A549 (cell line): ENCODE results near the gene IGFBP2. TPM values are rescaled to one million over a fixed set of nuclear protein-coding genes. Genes with fewer than 3 reads are reported as not detected.
"Not testable (repeated sequence)": the region's sequence is repeated elsewhere in the genome, so short reads cannot be mapped to it uniquely, and the experiment has no call there.

ENCODE experiments used
- ATAC-seq, 2 experiments: fragments of 200-7000 bp in 1 of 2; fragments of >200 bp in 1 of 2; cut with Nextera tagmentation in 1 of 2; cut with Tn5 transposase in 1 of 2; 3 replicates each; pipeline versions ENCODE4 v1.8.0 to v1.9.1; 2018 to 2020; ENCODE audit warnings: mild to moderate bottlenecking in 1 of 2, moderate library complexity in 1 of 2
- CTCF ChIA-PET: fragments of 300-600 bp; sonication (Branson Sonifier 250); formaldehyde crosslinking; extraction: SDS; loops from one replicate; lab custom pipeline; 2021; ENCODE audit warnings: antibody characterized with exemption, inconsistent platforms; lab: Yijun Ruan, JAX
- POLR2A ChIA-PET: fragments of 350-600 bp; formaldehyde crosslinking; extraction: SDS; loops from one replicate; lab custom pipeline; 2021; ENCODE audit warnings: antibody characterized with exemption, inconsistent platforms; lab: Yijun Ruan, JAX
- DNase-seq, 2 experiments: peaks; one replicate each; pipeline versions ENCODE4 v3.0.0 to v3.0.0-alpha.2; 2011 to 2016; ENCODE audit warnings: low read depth in 1 of 2, low spot score in 1 of 2
- FAIRE-seq: peaks from 2 replicates; lab custom pipeline; 2011; peaks lifted over from hg19 to GRCh38; lab: Jason Lieb, UNC
- H3K27ac ChIP-seq, 2 experiments: fragments of >200 bp; sonication (Bioruptor Twin); formaldehyde crosslinking; 3 replicates each; pipeline ENCODE4 v1.5.1; 2016 to 2017
- H3K4me1 ChIP-seq: fragments of >200 bp; sonication (Bioruptor Twin); formaldehyde crosslinking; 3 replicates; pipeline ENCODE4 v1.6.1; 2016
- H3K4me2 ChIP-seq: fragments of >200 bp; sonication (Bioruptor Twin); formaldehyde crosslinking; 3 replicates; pipeline ENCODE4 v1.6.1; 2016
- H3K4me3 ChIP-seq: fragments of >200 bp; sonication (Bioruptor Twin); formaldehyde crosslinking; 3 replicates; pipeline ENCODE4 v1.5.1; 2016
- H3K9me3 ChIP-seq: fragments of >200 bp; sonication (Bioruptor Twin); formaldehyde crosslinking; 3 replicates; pipeline ENCODE4 v1.6.1; 2016
- CEBPB ChIP-seq, 2 experiments: fragments of >200 bp in 1 of 2; sonication (Bioruptor Twin) in 1 of 2; formaldehyde crosslinking in 1 of 2; IDR thresholded peaks; 2 replicates each; pipeline ENCODE4 v1.6.1; 2012 to 2016
- CHD2 ChIP-seq: fragments of 150-350 bp; IDR thresholded peaks from 2 replicates; pipeline ENCODE4 v1.6.1; 2014; ENCODE audit warnings: low read length; ENCODE audit not compliant: partially characterized antibody
- CTCF ChIP-seq: fragments of >200 bp; sonication (Bioruptor Twin); formaldehyde crosslinking; IDR thresholded peaks from 3 replicates; pipeline ENCODE4 v1.5.1; 2016
- FOXS1 ChIP-seq: fragments of 250-450 bp; sonication (Bioruptor Pico); IDR thresholded peaks from 2 replicates; pipeline ENCODE4 v1.5.0; 2020; ENCODE audit warnings: mild to moderate bottlenecking, moderate library complexity
- GATA3 ChIP-seq: IDR thresholded peaks from 2 replicates; pipeline ENCODE4 v1.6.1; 2012; ENCODE audit warnings: borderline replicate concordance
- HES2 ChIP-seq: fragments of >200 bp; sonication (Bioruptor Twin); formaldehyde crosslinking; IDR thresholded peaks from 2 replicates; pipeline ENCODE4 v1.6.1; 2016
- HMGXB4 ChIP-seq: fragments of 250-450 bp; sonication (Bioruptor Pico); IDR thresholded peaks from 2 replicates; pipeline ENCODE4 v1.5.0; 2021; ENCODE audit warnings: mild to moderate bottlenecking, moderate library complexity, borderline replicate concordance
- HOXB13 ChIP-seq: fragments of 250-450 bp; sonication (Bioruptor Pico); IDR thresholded peaks from 2 replicates; pipeline ENCODE4 v1.5.0; 2020; ENCODE audit warnings: low read depth, mild to moderate bottlenecking, moderate library complexity
- JUN ChIP-seq, 2 experiments: fragments of >200 bp; sonication (Bioruptor Twin); formaldehyde crosslinking; IDR thresholded peaks; 2 replicates in 1 of 2; 3 replicates in 1 of 2; pipeline ENCODE4 v1.6.1; 2016 to 2017
- MAFK ChIP-seq: fragments of 450-650 bp; IDR thresholded peaks from 2 replicates; pipeline ENCODE4 v1.6.1; 2014; ENCODE audit not compliant: partially characterized antibody
- MAX ChIP-seq: IDR thresholded peaks from 2 replicates; pipeline ENCODE4 v1.6.1; 2012
- MYC ChIP-seq: IDR thresholded peaks from 2 replicates; pipeline ENCODE4 v1.6.1; 2012; ENCODE audit warnings: mild to moderate bottlenecking, inconsistent platforms, low read length, improper control_type of control experiment, borderline replicate concordance
- PHF8 ChIP-seq: fragments of 200-600 bp; sonication (generic); IDR thresholded peaks from 2 replicates; pipeline ENCODE4 v1.6.1; 2016; ENCODE audit warnings: low read depth, mild to moderate bottlenecking, antibody characterized with exemption, moderate library complexity, borderline replicate concordance
- POLR2AphosphoS2 ChIP-seq: conservative IDR thresholded peaks from 2 replicates; pipeline ENCODE4 v1.6.1; 2012; ENCODE audit warnings: low read length, improper control_type of control experiment, inconsistent platforms
- RAD21 ChIP-seq, 2 experiments: fragments of >200 bp in 1 of 2; sonication (Bioruptor Twin) in 1 of 2; formaldehyde crosslinking in 1 of 2; IDR thresholded peaks in 1 of 2; conservative IDR thresholded peaks in 1 of 2; 2 replicates in 1 of 2; 3 replicates in 1 of 2; pipeline ENCODE4 v1.6.1; 2012 to 2018; ENCODE audit warnings: inconsistent platforms in 1 of 2
- RCOR1 ChIP-seq: fragments of 150-350 bp; IDR thresholded peaks from 2 replicates; pipeline ENCODE4 v1.6.1; 2014; ENCODE audit warnings: antibody characterized with exemption, low read length, low read depth
- RFX5 ChIP-seq: fragments of 450-650 bp; IDR thresholded peaks from 2 replicates; pipeline ENCODE4 v1.7.1; 2014; ENCODE audit warnings: antibody characterized with exemption, mild to moderate bottlenecking, moderate library complexity
- SMC3 ChIP-seq: fragments of >200 bp; sonication (Bioruptor Twin); formaldehyde crosslinking; IDR thresholded peaks from 3 replicates; pipeline ENCODE4 v1.6.1; 2018; ENCODE audit warnings: inconsistent platforms
- TFCP2L1 ChIP-seq: fragments of 250-450 bp; sonication (Bioruptor Pico); IDR thresholded peaks from 2 replicates; pipeline ENCODE4 v1.5.0; 2021; ENCODE audit warnings: mild to moderate bottlenecking
- USF2 ChIP-seq: fragments of 450-650 bp; IDR thresholded peaks from 2 replicates; pipeline ENCODE4 v1.6.1; 2014; ENCODE audit warnings: antibody characterized with exemption
- ZC3H11A ChIP-seq: fragments of 450-650 bp; IDR thresholded peaks from 2 replicates; pipeline ENCODE4 v1.6.1; 2014; ENCODE audit warnings: antibody characterized with exemption, mild to moderate bottlenecking
- ZNF302 ChIP-seq: fragments of 250-450 bp; sonication (Bioruptor Pico); IDR thresholded peaks from 2 replicates; pipeline ENCODE4 v1.9.0; 2021; ENCODE audit warnings: inconsistent platforms, mild to moderate bottlenecking, moderate library complexity
- WGBS: methylation state at CpG from one replicate; pipeline ENCODE4 v1.1.6; 2017; ENCODE audit errors: missing lambda C conversion rate; 5-methylcytosine and 5-hydroxymethylcytosine counted together
- polyA plus RNA-seq, 4 experiments: library from polyadenylated mRNA; depleted of rRNA in 3 of 4; stranded (reverse); fragments of >200 nt; fragmentation: RNase III in 1 of 4; extraction: RNeasy Plus Mini Kit Qiagen cat#74134 plus additional on column Dnase treatment in 1 of 4; gene quantifications; 2 replicates in 3 of 4; 3 replicates in 1 of 4; pipeline ENCODE4 v1.2.3, GENCODE V29; 2011 to 2017

The IGFBP2 gene
- polyA plus RNA-seq, 2 of the 4 experiments (the other 2 are of a cell fraction) = 26.1 to 34.9 TPM

GRCh38 chr2:216596980-216597509, 36.2 kb upstream of the IGFBP2 start:
- CTCF ChIA-PET = interaction anchor here (0.7 to 1.9 kb wide), 2 partner anchors 15 to 70 kb away, joined by 3 to 8 read pairs; no protein-coding TSS in a partner anchor
- H3K4me2 ChIP-seq = no peak overlapping the region
- POLR2A ChIA-PET = no interaction called here
- WGBS = 73% methylated on average over 5 of the region's 5 CpGs
- H3K9me3 ChIP-seq = no peaks in the 10 kb centered on the region
- TF ChIP-seq MAFK = peak; percentile 56
- no peak for TF ChIP-seq ZNF302 (CRISPR knock-in tag)
- H3K4me1 ChIP-seq = no peaks in the 10 kb centered on the region
- no peak overlapping the region for H3K4me3 ChIP-seq
- FAIRE-seq = no peak
- H3K27ac ChIP-seq = no peak overlapping the region
- no peak for ATAC-seq
- DNase-seq = no peak

- POLR2A ChIA-PET, FAIRE-seq, H3K4me3 ChIP-seq, H3K27ac ChIP-seq, H3K4me2 ChIP-seq, DNase-seq, ATAC-seq, H3K9me3 ChIP-seq, H3K4me1 ChIP-seq: not testable (repeated sequence)
- WGBS = 79% methylated on average over 7 of the region's 7 CpGs
- CTCF ChIA-PET = interaction anchor here (1.9 kb wide), 1 partner anchor 69 kb away, joined by 8 read pairs; no protein-coding TSS in a partner anchor
Measured at GRCh38 chr2:216597825-216598224, 35.4 kb upstream of the IGFBP2 start.

GRCh38 chr2:216601632-216602409, 31.4 kb upstream of the IGFBP2 start:
- DNase-seq = no peak
- ChIA-PET POLR2A (no interaction called here), CTCF (no interaction called here)
- WGBS = 70% methylated on average over 12 of the region's 12 CpGs
- FAIRE-seq = no peak
- ATAC-seq = no peak
- Histone ChIP-seq H3K4me1 (0 out of 3 replicates have a peak, but pooled peaks cover 7% of the 10 kb centered on the region), H3K4me3 (no peak overlapping the region), H3K4me2 (no peak overlapping the region), H3K9me3 (no peaks in the 10 kb centered on the region), H3K27ac (no peak overlapping the region)
- TF ChIP-seq TFCP2L1 (CRISPR knock-in tag) (no peak), USF2 (no peak), MAX (no peak), RFX5 (no peak), GATA3 (no peak)

GRCh38 chr2:216603010-216603883, 30.0 kb upstream of the IGFBP2 start:
- WGBS = 31% methylated on average over 9 of the region's 9 CpGs
- TF ChIP-seq RCOR1 (no peak), CHD2 (no peak), POLR2AphosphoS2 (no peak), JUN (IDR thresholded peaks at IDR 0.05) (no peak), FOXS1 (no peak), CTCF (no peak), HOXB13 (CRISPR knock-in tag) (no peak), HES2 (no peak), CEBPB (IDR thresholded peaks at IDR 0.05) (no peak), MYC (no peak), PHF8 (no peak), SMC3 (no peak), RAD21 (conservative IDR thresholded peaks at IDR 0.05 in 1 of 2, IDR thresholded peaks at IDR 0.05 in 1 of 2) (no peak), HMGXB4 (CRISPR knock-in tag) (no peak), ZC3H11A (no peak), TFCP2L1 (CRISPR knock-in tag) (no peak)

More at GRCh38 chr2:216603010-216603883, 30.0 kb upstream of the IGFBP2 start:
- ATAC-seq (no peak), FAIRE-seq (no peak), DNase-seq (no peak)
- H3K9me3 ChIP-seq = no peaks in the 10 kb centered on the region
- POLR2A ChIA-PET = no interaction called here
- CTCF ChIA-PET = no interaction called here
- H3K4me1 ChIP-seq = 0 out of 3 replicates have a peak, but pooled peaks cover 7% of the 10 kb centered on the region
- peak overlapping the region; percentile 10; the same call in 1 of the 3 replicates for H3K4me2 ChIP-seq
- H3K4me3 ChIP-seq = no peak overlapping the region
- no peak overlapping the region for H3K27ac ChIP-seq
